HG02970 (cell line): Measurements from ENCODE around the gene MAPK14.

Experiments used
- ATAC-seq: cut with Tn5 transposase; IDR thresholded peaks from one replicate; pipeline ENCODE4 v1.9.1; 2021; ENCODE audit warnings: mild to moderate bottlenecking, moderate library complexity, moderate number of reproducible peaks; ENCODE audit not compliant: unreplicated experiment, low FRiP score

Gene MAPK14

DNA sequence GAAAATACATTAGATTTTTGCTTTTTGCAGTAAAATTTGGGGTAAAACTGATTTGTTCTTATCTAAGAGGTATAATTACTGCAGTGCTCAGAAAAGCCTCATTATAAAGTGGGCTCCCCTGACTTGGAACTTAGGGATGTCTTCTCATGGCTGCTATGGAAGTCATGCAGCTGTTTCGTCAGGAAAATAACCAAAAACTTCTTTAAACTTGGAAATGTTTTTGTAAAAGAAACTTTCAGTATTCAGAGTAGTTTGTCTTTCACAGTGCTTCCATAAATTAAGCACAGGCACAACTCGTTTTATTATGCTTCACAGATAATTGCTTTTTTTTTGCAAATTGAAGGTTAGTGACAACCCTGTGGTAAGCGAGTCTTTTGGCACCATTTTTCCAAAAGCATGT, 6.8 kb downstream of the MAPK14 start:
- ATAC-seq: no peak

DNA sequence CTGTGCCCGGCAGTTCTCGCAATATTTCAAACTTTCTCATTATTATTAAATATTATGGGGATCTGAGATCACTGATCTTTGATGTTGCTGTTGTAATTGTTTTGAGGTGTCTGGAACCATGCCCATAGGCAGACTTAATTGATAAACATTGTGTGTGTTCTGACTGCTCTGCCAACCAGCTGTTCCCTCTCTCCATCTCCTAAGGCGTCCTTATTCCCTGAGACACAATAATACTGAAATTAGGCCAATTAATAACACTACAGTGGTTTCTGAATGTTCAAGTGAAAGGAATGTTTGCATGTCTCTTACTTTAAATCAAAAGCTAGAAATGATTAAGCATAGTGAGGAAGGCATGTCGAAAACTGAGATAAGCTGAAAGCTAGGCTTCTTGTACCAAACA, 7.6 kb downstream of the MAPK14 start:
- ATAC-seq: no peak

DNA sequence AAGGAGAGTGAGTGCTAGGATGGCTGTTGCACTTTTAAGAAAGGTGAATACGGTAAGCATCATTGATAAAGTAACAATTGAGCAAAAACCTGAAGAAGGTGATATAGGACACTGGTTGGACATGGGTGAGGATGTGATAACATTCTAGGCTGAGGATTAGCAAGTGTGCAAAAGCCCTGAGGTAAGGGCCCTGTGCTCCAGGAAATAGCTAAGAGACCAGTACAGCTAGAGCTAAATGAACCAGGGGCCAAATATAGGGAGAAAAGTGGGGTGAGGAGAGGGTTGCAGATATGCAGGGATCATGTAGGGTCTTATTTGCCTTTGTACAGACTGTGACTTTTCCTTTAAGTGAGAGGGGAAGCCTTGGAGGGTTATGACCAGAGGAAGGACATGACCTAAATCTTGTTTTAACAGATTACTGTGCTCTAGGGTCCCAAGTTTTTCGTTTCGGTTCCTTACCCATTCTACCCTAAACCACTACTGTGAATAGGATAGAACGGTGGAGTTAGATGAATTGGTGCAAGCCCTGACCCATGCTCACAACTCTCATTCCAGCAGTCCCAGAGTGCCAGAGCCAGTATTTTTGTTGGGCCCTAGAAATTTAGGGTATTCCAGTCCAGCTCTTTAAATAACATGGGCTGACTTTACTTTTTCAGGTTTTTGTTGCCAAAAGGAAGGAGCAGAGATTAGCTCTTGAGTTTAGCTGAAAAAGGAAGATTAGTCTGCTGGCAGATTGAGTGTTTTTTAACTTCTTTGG, 10.7 kb downstream of the MAPK14 start:
- no peak for ATAC-seq

DNA sequence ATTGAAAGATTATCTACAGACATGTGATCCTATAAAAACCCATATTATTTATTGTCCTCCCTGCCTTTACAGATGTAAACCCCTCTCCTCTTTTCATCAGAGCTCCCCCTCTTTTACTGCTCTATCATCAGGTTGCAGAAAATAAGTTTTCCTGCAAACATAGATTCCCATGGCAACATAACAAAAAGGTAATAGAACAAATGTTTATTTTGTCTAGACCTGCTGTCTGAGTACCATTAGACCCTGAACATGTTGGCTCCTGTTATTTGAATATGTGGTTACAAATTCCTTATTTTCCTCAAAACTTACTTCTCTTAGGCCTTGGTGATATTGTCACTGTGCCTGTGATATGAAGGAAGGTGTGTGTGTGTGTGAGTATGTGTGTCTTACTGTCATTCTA, 11.5 kb downstream of the MAPK14 start:
- no peak for ATAC-seq

DNA sequence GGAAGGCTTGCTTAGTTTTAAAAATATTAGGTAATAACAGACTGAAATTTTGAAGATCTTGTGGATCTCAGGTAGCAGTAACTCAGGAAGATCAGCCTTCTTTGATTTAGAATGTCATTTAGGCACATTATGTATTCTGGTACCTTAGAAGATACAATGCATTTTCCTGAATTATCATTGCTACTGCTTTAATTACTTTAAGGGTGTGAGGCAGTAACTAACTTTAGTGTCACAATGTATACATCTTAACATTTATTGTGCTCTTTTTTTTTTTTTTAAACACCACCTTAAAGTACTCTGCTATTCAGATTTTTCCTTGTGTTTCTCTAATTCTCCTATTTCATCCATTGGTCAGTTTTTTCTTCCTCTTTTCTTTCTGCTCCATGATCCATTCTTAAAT, 13.3 kb downstream of the MAPK14 start:
- no peak for ATAC-seq

DNA sequence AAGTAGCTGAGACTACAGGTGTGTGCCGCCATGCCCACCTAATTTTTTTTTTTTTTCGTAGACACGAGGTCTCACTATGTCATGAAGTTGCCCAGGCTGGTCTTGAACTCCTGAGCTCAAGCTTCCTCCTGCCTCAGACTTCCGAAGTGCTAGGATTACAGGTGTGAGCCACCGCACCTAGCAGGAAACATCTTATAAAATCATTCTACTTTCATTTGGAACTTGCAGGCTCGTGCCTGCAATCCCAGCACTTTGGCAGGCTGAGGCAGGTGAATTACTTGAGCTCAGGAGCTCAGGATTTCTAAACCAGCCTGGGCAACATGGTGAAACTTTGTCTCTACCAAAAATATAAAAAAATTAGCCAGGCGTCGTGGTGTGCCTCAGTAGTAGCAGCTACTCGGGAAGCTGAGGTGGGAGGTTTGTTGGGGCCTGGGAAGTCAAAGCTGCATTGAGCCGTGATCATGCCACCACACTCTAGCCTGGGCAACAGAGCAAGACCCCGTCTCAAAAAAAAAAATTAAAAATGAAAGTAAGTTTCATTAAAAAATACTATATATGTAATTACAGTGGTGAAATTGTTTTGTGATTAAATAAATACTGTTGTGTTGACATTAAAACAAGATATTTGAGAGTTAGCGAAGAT, 15.1 kb downstream of the MAPK14 start:
- no peak for ATAC-seq

DNA sequence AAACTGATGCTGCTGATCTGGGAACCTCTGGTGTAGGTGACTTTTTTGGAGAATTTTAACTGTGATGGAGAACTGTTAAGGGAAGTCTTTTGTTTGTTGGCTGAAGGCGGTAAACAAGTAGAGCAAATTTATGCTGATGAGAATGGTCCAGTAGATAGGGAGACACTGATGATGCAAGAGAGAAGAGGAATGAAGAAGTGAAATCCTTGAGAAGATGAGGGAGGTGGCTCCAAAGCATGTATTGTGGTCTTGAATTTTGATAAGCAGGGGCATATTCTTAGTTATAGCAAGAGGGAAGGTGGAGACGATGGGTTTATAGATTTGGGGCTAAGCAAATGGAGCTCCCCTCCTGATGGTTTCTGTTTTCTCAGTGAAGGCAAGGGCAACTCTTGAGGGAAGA, 22.0 kb downstream of the MAPK14 start:
- ATAC-seq: no peak

DNA sequence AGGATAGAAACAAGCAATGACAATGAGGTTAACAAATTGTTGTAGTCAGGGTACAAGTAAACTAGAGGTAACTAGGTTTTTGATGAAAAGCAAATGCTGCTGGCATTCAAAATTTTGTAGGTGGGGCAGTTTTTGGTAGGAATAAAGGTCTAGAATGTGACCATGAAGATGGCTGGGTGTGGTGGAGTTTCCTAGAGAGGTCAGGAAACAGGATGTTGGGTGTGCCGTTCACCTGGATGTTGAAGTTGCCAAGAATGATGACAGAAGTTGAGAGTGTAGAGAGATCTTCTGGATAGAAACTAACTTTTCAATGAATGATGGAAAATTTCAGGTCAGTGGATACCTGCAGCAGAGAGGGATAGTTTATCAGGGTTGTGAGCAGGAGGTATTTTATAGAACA, 22.7 kb downstream of the MAPK14 start:
- ATAC-seq: no peak

DNA sequence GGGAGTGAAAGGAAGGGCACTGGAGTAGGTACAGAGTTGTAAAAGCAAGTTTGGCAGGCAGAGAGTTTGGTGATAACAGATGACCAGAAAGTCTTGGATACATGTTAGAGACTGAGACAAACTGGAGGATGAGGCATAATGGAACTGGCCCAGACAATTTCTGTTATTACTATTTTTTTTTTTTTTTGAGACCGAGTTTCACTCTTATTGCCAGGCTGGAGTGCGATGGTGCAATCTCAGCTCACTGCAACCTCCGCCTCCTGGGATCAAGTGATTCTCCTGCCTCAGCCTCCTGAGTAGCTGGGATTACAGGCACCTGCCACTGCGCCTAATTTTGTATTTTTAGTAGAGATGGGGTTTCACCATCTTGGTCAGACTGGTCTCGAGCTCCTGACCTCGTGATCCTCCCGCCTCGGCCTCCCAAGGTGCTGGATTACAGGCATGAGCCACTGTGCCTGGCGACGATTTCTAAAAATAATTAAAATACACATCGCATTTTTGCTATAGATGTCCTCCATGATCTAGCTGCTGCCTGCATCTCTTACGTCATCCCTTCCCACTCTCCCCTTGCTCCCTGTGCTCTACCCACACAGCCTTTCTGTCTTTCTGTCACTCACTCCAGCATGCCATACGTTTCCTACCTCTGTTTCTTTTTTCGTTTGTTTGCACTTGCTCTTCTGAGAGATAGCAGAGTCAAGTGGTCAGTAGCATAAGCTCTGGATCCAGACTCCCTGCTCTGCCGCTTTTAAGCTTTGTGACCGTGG, 23.5 kb downstream of the MAPK14 start:
- ATAC-seq: no peak

DNA sequence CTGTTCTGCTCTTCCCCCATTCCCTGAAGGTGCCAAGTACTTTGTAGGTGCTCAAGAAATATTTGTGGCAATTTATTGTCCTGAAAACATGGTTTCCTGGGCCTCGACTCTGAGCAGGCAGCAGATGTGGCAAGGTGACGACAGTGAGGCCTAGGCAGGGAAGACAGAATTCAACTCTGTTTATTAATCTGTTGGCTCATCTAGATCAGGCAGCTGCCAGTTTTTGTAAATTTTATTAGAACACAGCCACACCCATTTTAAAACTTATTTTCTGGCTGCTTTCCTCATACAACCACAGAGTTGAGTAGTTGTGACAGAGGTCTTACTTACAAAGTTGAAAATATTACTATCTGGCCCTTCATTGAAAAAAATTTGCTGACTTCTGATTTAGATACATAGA, 24.5 kb downstream of the MAPK14 start:
- ATAC-seq: no peak

DNA sequence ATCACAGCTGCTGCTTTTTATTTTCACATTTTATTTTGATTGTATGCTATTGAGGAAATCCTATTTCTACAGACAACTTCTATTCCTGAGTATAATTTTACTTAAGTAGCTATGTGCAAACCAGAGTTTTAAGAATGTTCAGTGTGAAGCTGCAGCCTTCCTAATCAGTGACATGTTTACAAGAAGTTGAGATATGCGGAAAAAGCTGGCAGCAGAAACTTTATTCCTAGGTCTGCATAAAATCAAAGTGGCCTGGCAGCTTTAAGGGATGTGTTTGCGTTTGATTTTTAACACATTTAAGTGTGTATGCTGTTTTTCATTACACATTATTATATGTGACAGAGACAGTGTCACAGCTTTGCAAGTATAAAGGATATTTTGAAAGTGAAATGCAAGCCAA, 26.3 kb downstream of the MAPK14 start:
- no peak for ATAC-seq

DNA sequence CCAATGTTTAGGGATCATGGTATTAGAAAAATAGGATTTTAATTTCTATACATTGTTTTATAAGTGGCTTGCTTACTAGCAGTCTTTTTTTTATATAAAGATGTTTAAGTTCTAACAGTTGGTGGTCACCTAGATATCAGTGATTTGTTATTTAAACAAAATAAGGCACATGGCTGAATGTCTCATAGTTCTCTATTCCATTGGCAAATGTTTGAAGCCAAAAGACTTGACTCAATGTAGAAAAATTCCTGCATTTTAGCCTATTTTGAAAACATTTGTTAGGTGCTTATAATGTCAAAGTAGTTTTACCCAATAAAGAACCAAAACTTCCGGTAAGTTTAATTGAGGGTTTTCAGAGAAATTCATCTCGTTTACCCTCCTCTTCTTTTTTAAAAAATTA, 26.8 kb downstream of the MAPK14 start:
- ATAC-seq: no peak

DNA sequence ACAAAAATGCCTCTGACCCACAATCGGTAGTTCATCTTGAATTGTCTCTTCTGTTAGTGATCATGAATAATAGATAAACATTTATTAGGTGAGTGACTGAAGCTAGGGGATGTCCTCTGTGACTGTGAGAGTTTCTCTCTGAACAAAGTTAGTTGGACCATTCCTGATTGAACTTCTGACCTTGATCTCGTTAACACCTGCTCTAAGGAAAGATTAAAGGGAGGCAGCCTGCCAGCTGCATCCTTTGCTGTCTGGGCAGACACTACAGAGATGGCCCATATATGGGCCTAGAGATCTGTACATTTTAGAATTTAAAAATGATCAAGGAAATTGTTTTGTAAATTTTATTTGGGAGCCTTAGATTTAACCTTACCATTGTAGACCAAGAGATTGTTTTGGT, 27.3 kb downstream of the MAPK14 start:
- no peak for ATAC-seq

DNA sequence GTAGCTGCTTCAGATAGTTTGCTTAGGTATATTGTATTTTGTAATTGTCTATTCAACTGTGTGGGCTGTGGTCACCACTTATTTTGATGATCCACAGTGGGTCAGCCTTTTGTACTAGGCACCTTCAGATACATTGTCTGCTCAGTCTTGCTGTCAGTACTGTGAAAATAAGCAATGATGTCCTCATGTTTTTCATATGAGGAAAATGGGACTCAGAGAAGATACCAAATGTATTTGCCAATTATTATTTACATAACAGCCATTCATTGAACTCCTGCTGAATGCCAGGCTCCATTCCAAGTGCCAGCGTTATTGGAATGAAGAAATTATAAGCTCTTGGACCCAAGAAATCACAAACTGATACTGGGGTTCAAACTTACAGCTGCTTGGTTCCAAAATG, 28.6 kb downstream of the MAPK14 start:
- ATAC-seq: no peak

DNA sequence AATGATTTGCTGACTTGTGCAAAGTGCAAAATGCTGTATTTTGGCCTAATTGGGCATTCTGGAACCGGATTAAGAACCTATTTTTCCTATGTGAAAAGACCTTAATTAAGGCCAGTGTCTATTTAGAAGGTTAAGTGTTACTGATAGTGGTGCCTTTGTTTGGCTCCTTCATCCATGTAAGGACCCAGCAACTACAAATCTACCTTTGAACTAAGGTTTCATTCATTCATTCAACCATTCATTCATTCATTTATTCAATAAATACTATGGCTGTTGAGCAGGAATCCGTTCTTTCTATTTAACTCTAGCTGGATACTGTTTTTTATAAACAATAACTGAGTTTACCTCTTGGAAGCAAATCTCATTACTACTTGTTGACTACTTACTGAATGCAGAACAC, 33.6 kb downstream of the MAPK14 start:
- ATAC-seq: no peak

DNA sequence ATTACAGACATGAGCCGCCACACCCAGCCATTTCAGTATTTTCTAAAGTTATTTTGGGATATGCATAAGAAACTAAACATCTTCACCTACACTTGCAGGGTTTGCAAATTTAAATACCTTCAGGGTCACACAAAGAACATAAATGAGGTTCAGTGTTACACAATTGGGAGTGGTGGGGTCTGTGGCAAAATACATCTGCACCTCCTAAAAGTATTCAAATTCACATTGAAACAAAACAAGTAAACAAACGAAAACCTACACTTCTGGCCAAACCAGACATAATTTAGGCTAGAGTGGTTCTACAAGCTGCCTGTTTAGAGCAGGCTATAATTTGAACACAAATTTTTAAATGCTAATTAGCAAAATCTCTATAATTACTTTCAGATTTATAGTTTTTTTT, 34.6 kb downstream of the MAPK14 start:
- ATAC-seq: no peak

DNA sequence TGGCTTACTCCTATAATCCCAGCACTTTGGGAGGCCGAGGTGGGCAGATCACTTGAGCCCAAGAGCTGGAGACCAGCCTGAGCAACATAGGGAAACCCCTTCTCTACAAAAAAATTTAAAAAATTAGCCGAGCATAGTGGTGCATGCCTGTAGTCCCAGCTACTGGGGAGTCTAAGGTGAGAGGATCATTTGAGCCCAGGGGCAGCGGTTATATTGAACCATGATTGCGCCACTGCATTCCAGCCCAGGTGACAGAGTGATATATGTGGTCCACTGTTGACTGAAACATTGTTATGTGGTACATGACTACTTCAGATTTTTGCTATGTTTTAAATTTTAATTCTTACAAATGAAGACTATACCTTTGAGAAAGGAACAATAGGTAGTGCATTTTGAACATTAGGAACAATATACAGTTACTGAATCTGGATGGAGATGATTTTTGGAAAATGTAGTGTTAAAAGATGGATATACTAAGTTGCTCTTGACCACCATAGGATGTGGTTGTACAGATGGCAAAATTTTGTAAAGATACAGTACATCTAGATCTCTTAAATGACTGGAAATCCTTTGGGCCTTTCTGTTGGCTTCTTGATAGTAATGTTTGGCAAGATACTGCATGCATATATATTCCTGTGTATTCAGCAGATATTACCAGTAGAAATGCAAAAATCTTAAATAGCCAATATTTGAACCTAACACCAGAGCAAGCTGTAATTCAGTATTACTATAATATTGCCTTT, 35.9 kb downstream of the MAPK14 start:
- ATAC-seq: no peak

DNA sequence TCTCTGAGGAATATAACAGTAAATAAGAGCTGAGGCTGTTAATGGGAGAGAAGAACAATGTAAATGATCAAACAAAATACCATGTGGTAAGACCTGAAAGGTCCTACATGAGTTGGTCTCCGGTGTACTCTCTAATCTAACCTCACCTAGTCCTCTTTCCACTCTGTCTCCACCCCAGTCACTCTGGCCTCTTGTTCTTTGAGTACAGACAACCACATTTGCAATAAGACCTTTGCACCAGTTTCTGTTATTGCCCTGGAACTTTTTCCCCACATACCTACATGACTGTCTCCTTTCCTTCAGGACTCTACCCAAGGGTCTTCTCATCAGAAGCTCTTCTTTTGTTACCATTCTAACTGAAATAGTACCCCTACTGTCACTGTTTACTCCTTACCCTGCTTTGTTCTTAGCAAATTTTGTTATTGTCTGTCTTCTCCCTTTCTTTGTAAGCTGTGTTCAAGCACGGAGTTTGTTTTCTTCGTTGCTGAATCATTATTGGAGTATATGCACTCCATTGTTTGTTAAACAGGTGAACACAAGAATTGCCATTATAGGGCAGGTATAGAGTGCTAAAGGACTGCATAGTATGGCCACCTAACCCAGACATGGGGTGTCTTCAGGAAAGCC, 37.3 kb downstream of the MAPK14 start:
- no peak for ATAC-seq

DNA sequence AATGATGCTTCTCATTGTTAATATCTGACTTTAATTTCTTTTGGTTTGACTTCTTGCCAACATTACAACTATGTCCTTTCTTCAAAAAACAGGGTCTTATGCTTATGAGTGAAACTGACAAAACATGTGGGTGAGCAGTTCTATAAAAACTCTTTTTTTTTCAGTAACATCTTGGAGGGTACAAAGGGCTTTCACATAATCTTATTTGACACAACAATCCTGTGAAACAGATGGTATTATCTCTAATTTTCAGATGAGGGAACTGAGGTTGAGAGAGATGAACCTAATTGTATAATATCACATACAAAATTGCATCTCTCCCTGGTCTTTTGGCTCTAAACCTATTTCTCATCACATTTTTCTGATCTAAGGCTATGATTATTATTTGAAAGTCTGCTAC, 38.3 kb downstream of the MAPK14 start:
- ATAC-seq: no peak

DNA sequence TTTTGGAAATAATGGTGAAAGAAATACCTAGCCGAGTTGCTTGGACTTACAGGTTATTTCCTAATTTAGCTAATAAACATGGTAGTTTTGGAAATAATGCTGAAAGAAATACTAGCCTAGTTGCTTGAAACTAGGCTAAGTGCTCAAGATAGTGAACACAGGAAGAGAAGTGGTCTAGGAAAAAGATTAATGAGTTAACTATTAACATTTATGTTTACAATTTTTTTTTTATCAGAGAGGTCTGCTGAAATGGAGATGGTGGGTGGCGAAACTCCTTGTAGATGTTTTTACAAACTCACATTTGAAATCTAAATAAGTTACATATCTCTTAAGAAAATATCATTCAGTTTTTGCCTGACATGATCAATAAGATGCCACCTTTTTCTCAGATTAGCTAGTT, 39.2 kb downstream of the MAPK14 start:
- no peak for ATAC-seq
